GM19035 (cell line): ENCODE measurements around the gene ESPN.

Experiments used
- ATAC-seq: cut with Tn5 transposase; IDR thresholded peaks from one replicate; pipeline ENCODE4 v1.9.1; 2021; ENCODE audit not compliant: unreplicated experiment

Gene ESPN

GRCh38 chr1:6463120-6463412 lies 38.5 kb downstream of the ESPN start:
- no peak for ATAC-seq

DNA sequence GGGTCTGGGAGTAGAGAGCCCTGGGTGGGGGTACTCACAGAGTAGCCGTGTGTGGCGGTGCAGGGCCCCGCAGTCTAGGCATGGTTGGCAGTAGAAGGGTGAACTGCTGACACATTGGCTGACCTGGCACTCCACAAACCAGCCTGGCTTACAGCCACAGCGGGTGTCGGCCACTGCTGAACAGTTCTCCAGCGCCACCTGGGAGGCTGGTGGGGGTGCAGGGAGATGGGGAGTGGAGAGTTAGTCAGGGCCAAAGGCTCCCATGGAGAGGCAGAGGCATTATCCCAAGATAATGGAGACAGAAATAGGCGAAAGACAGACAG lies 39.9 kb downstream of the ESPN start:
- no peak for ATAC-seq

- no peak for ATAC-seq
Observed at GRCh38 chr1:6464915-6465314, 40.3 kb downstream of the ESPN start.

DNA sequence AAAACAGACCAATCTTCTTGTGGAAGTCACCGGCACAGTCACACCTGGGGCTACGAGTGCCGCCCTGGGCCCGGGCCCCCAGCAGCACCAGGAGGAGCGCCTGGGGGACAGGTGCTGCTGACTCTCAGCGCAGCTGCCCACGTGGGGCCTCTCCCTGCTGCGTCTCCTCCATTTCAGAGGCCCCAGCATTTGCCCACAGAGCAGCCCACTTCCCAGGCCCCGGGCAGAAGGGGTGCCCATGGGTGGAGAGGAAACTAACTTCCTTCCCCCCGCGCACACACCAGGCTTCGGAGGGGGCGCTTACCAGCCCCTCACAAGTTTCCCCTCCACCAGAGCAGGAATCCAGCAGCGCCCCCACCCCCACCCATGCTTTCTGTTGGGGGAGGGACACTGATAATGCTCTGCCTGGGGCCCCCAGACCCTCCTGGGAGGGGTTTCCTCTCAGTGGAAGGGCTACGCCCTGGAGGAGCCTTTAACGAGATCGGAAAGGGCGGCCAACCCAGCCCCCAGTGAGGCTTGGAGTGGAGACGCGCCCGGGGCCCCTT lies 41.0 kb downstream of the ESPN start:
- ATAC-seq = no peak

DNA sequence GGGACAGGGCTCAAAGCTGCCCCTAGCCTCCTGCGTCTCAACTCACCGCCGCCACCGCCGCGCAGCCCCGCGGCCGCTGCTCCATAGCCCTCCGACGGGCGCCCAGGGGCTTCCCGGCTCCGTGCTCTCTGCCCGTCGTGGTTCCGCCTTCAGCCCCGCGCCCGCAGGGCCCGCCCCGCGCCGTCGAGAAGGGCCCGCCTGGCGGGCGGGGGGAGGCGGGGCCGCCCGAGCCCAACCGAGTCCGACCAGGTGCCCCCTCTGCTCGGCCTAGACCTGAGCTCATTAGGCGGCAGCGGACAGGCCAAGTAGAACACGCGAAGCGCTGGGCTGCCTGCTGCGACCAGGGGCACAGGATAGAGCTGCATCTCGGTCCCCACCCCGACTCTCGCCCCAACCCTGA lies 41.4 kb downstream of the ESPN start, which contains the start of gene TNFRSF25:
TNFRSF25 (minus strand) TSS at position 151 of the 400 bp plus-strand sequence; CDS start at position 85, 66 bp downstream.
- no peak for ATAC-seq

DNA sequence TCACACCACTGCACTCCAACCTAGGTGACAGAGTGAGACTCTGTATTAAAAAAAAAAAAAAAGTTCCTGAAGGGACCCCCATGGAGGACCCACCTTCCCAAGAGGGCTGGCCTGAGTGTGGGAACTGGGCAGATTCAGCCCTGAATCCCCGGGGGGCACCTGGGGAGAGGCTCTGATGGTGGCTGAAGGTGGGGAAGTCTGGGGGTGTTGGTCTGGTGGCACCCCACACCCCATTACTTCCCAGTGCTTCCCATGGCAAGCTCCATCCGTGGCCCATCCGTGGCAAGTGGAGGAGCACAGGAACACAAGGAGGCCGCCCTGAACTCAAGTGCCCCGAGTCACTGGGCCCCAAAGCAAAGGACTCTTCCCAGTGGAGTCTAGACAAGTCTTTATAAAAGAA lies 42.2 kb downstream of the ESPN start:
- no peak for ATAC-seq

- ATAC-seq = no peak
Observed at GRCh38 chr1:6467224-6467623, 42.6 kb downstream of the ESPN start.

GRCh38 chr1:6467744-6468688 lies 43.4 kb downstream of the ESPN start:
- no peak for ATAC-seq

DNA sequence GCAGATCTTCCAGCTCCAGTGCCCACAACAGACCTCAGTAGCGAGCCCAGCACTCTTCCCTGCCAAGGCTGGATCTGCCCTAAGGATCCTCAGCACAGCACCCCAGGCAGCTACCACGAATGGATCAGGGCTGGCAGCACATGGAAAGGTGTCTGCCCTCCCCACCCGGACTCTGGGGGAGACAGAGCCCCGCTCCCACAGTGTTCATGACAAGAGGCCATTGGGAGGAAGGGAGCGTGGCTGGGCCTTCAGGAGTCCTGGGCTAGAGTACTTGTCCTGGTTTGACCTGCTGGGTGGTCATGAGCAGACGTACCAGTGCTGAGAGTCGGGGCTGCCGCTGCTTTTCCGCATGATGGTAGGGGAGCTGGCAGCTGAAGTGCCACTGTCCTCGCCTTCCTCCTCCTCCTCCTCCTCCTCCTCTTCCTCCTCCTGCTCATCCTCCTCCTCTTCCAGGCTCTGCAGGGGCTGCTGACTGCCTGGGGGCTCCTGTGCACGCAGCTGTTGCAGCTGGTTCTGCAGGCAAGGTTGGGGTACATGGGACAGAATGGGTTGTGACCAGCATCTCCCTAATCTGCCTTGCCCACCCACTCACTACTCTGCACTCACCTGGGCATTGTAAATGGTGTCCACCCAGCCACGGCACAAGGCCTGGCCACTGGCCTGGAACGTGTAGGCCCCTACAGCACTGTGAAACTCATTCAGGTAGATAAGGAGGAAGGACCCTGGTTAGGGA lies 44.3 kb downstream of the ESPN start:
- no peak for ATAC-seq

DNA sequence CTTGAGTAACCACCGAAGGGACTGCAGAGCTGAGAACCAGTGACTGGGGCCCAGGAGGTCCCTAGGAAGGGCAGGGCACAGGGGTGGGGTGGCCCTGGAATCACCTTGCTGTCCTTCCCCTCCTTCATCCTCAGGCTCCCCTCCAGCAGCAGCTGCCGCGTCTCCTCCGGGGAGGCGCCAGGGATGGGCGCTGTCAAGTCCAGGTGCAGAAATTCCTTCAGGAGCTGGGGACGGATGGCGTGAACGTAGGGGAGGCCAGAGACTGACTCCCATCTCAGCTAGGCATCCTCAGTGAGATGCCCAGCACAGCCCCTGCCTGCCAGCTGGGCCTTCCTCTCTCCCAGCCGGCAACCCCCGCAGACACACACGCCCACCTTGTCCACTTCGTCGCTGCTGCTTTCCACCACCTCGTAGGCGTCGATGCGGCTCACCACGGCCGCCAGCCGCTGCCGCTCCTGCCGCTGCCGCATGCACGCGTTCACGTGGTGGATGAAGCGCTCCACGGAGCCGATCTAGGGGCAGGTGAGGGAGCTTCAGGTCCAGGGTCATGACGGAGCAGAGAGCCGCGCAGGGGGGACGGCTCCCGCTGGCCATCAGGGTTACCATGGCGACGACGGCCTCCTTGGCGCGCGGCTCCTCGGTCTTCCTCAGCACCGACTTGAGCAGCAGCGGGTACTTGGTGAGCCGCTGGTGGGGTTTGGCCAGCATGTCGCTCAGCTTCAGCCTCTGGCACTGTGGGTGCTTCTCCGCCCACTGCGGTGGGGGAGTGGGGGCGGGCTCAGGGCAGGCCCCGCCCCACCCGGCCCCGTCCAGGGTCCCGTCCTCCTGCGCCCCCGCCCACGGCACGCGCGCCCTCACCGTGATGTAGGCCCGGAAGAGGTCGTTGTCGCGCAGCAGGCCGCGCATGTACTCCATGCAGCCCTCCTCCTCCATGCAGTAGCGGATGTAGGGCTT lies 45.8 kb downstream of the ESPN start:
- no peak for ATAC-seq

DNA sequence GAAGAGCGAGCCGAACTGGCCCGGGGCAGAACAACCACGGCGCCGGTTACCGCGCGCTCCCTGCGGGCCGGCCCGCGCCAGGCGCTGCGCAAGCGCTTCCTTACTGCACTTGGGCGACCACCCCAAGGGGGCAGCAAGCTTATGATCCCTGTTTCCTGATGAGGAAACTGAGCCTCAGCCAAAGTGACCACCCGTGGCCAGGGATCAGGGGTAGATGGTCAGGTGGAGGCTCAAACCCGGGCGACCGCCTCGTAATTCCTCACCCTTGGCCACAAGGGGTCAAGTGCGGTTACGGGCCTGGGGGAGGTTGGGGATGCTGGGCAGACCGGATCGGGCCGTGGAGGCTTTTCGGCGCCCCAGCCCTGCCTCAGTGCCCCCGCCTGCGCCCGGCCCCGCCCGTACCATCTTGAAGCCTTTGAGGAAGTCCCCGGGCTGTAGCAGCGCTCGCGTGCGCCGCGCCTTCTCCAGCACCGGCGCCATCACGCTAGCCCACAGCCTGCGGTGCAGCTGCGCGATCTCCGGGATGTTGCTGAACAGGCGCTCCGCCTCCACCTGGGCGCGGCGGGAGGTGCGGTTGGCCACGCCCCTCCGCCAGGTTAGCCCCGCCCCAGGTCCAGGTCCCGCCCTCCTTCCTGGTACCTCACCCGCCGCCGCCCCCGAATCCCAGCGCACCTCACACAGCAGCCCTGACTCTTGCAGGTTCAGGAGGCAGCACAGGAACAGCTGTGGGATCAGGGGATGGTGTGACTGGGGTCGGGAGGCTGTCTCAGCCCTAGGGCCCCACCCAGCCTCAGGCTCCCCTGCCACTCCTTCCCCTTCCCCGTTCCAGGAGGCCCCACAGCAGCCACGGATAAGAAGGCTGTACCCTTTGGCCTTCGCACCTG lies 46.8 kb downstream of the ESPN start:
- ATAC-seq = no peak

- ATAC-seq = no peak
Observed at GRCh38 chr1:6471970-6472368, 47.4 kb downstream of the ESPN start.

DNA sequence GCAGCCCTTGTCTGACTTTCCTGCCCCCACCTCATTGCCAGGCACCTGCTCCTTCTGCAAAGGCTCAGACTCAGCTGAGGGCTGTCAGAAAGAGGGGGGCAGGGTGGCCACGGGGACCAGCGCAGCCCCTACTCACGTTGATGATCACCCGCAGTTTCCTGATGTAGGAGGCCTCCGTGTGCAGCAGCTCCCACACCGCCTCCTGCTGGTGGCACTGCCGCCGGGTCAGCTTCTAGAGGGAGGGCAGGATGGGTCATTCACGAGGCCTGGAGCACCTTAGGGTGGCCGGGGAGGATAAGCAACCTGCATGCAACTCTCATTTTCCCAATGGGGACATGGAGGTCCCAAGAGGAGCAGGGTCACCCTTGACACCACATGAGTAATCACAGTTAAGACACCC lies 47.8 kb downstream of the ESPN start:
- ATAC-seq = no peak

DNA sequence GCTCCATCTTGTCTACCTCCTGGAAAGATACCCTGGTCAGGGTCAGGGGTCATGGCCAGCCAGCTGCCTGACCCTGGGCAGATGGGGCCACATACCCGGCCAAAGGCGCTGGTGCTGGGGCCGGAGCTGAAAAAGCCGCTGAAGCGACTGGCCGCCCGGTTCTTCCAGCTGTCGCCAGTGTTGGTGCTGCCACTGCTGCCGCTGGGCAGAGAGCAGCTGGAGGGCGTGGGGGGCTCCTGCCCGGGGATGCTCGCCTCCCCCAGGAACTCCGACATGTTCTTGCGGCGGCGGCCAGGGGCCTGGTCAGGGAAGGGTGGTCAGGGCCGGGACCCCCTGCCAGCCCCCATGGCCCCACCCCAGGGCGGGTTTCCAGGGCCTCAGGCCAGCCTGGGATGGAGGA lies 48.6 kb downstream of the ESPN start:
- ATAC-seq = no peak

DNA sequence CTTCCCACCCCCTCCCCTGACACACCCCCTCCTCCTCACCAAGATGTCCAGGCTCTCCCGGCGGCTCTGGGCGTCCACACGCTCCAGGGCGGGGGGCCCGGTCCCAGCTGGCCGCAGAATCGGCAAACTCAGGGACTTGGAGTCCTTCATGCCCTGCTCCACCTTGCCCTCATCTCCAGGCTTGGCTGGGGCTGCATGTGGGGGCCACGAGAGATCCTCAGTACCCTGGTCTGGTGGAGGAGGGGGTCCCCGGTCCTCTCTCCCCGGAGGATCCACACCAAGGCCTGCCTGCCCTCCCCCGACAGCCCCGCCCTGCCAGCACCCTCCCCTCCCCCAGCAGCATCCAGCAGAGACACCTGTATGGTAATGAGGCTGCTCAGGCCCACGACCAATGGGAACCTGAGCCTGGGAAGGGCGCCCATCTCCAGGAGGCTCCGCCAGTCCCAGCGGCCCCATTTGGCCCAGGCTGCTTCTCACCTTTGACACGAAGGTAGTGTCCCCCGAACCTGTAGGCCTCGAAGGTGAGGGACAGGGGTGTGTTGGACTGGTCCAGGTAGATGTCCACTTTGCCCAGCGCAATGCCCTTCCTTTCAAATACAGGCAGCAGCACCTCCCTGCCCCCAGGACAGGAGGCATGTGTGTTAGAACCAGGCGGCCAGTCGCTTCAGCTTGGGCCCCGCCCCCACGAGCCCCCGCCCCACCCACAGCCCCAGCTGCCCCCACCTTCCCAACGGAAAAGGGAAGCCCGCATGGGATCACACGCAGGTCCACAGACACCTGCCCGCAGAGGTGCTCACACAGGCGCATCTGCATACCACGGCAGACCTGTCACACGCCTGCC lies 49.6 kb downstream of the ESPN start:
- ATAC-seq = no peak

- ATAC-seq = no peak
Observed at GRCh38 chr1:6474815-6475282, 50.3 kb downstream of the ESPN start.

DNA sequence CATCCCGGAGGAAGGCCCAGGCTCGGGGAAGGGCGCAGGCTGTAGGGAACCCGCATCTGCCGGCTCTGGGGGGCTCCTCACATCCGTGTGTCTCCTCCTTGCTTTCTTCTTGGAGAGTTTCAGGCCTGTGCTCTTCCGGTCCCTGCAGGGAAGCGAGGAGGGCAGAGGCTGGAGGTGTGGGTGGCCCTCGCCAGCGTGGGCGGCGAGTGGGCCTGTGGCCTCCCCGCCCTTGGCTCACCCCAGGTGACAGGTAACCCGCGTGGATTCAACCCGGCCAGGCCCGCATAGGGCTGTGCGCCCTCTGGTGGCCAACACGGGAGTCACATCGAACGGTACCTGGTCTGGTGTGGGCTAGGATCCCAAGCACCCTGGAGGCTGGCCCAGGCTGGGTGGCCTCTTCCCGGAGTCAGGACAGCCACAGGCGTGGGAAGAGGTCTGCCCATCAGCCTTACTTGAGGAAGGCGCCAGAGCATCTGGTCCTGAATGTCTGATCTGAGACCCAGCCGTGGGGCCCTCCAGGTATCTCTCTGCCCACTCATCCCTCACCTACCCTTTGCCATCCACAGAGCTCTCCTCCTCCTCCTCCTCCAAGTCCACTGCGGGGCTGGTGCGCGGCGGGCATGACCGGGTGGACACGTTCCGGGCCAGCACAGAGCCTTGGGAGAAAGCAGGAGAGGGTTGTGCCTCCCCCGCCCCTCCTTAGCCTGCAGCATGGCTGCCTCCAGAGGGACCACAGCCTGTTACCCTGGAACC lies 51.0 kb downstream of the ESPN start:
- ATAC-seq = peak; percentile 65

- ATAC-seq = no peak
Observed at GRCh38 chr1:6476483-6476882, 51.9 kb downstream of the ESPN start.
